IMR-90 (cell line): ENCODE measurements around the gene ARRB1. TPM values are rescaled to one million over a fixed set of nuclear protein-coding genes. Genes with fewer than 3 reads are reported as not detected.

Experiments
- ATAC-seq: fragments of 200-7000 bp; cut with Tn5 transposase; 2 replicates; pipeline ENCODE4 v1.9.1; 2020; ENCODE audit warnings: low read depth, mild to moderate bottlenecking, moderate library complexity
- BruUV-seq: library from RNA; stranded (reverse); fragments of 400-500 nt; replicated peaks from 2 replicates; lab custom pipeline; 2021; lab: Mats Ljungman, UMichigan
- CTCF ChIA-PET: fragments of 300-600 bp; formaldehyde crosslinking; extraction: SDS; loops from one replicate; lab custom pipeline; 2021; ENCODE audit warnings: antibody characterized with exemption; lab: Yijun Ruan, JAX
- POLR2A ChIA-PET: fragments of 300-600 bp; sonication (Branson Sonifier 250); formaldehyde crosslinking; loops from one replicate; lab custom pipeline; 2022; ENCODE audit warnings: antibody characterized with exemption; ENCODE audit not compliant: unreplicated experiment; lab: Charles Lee
- DNase-seq: peaks from one replicate; pipeline ENCODE4 v3.0.0; 2013
- H2AFZ ChIP-seq: replicated peaks from 2 replicates; pipeline ENCODE3; 2013; ENCODE audit warnings: low read length, mild to moderate bottlenecking; ENCODE audit not compliant: poor library complexity
- H2AK5ac ChIP-seq: 2 replicates; pipeline ENCODE4 v1.6.1; 2013; ENCODE audit warnings: low read depth, low read length, inconsistent platforms
- H2AK9ac ChIP-seq: replicated peaks from 2 replicates; pipeline ENCODE3; 2013; ENCODE audit warnings: mild to moderate bottlenecking, low read depth, low read length, moderate library complexity; ENCODE audit not compliant: poor library complexity
- H2BK120ac ChIP-seq: 2 replicates; pipeline ENCODE4 v1.6.1; 2013; ENCODE audit warnings: low read depth, low read length, inconsistent platforms
- H2BK15ac ChIP-seq: 3 replicates; pipeline ENCODE4 v1.6.1; 2013; ENCODE audit warnings: low read depth, low read length, inconsistent platforms
- H2BK20ac ChIP-seq: 2 replicates; pipeline ENCODE4 v1.6.1; 2013; ENCODE audit warnings: low read depth, mild to moderate bottlenecking, inconsistent platforms, low read length, moderate library complexity
- H2BK5ac ChIP-seq: 2 replicates; pipeline ENCODE4 v1.6.1; 2013; ENCODE audit warnings: mild to moderate bottlenecking, low read depth, low read length, inconsistent platforms; ENCODE audit not compliant: poor library complexity, severe bottlenecking
- H3K14ac ChIP-seq: replicated peaks from 2 replicates; pipeline ENCODE4 v1.6.1; 2013; ENCODE audit warnings: low read depth, low read length, inconsistent platforms
- H3K18ac ChIP-seq: 2 replicates; pipeline ENCODE4 v1.6.1; 2013; ENCODE audit warnings: low read depth, low read length, control low read depth
- H3K23ac ChIP-seq: 2 replicates; pipeline ENCODE4 v1.6.1; 2013; ENCODE audit warnings: low read depth, low read length, inconsistent platforms
- H3K27ac ChIP-seq: 2 replicates; pipeline ENCODE4 v1.5.1; 2013; ENCODE audit warnings: mild to moderate bottlenecking, control low read depth, low read length; ENCODE audit not compliant: insufficient read depth
- H3K27me3 ChIP-seq: 2 replicates; pipeline ENCODE4 v1.6.1; 2013; ENCODE audit warnings: low read length; ENCODE audit not compliant: control insufficient read depth, insufficient read depth
- H3K36me3 ChIP-seq: 2 replicates; pipeline ENCODE4 v1.6.1; 2013; ENCODE audit warnings: low read length, mixed read lengths; ENCODE audit not compliant: control insufficient read depth, insufficient read depth
- H3K4ac ChIP-seq: 2 replicates; pipeline ENCODE4 v1.6.1; 2013; ENCODE audit warnings: low read depth, low read length, inconsistent platforms
- H3K4me1 ChIP-seq: 2 replicates; pipeline ENCODE4 v1.6.1; 2013; ENCODE audit warnings: low read length, mixed read lengths; ENCODE audit not compliant: control insufficient read depth, insufficient read depth
- H3K4me2 ChIP-seq: 2 replicates; pipeline ENCODE4 v1.6.1; 2013; ENCODE audit warnings: low read depth, mild to moderate bottlenecking, control low read depth, low read length, moderate library complexity
- H3K4me3 ChIP-seq: 2 replicates; pipeline ENCODE4 v1.5.1; 2013; ENCODE audit warnings: low read depth, mild to moderate bottlenecking, control low read depth, low read length, moderate library complexity; ENCODE audit not compliant: insufficient read depth
- H3K56ac ChIP-seq: 2 replicates; pipeline ENCODE4 v1.6.1; 2013; ENCODE audit warnings: low read length, inconsistent platforms; ENCODE audit not compliant: insufficient read depth; ENCODE audit errors: extremely low read depth
- H3K79me1 ChIP-seq, 2 experiments: 2 replicates each; pipeline ENCODE4 v1.6.1; 2013; ENCODE audit warnings: low read length in 2 of 2, inconsistent platforms in 1 of 2, low read depth in 1 of 2
- H3K9ac ChIP-seq: 2 replicates; pipeline ENCODE4 v1.6.1; 2013; ENCODE audit warnings: low read depth, low read length, control low read depth
- H3K9me1 ChIP-seq: 2 replicates; pipeline ENCODE4 v1.6.1; 2013; ENCODE audit warnings: low read length, inconsistent platforms; ENCODE audit not compliant: insufficient read depth
- H3K9me3 ChIP-seq: 2 replicates; pipeline ENCODE4 v1.6.1; 2013; ENCODE audit warnings: low read length; ENCODE audit not compliant: control insufficient read depth, insufficient read depth
- H4K20me1 ChIP-seq: 2 replicates; pipeline ENCODE4 v1.6.1; 2013; ENCODE audit warnings: low read length, inconsistent platforms; ENCODE audit not compliant: insufficient read depth
- H4K5ac ChIP-seq: 2 replicates; pipeline ENCODE4 v1.6.1; 2013; ENCODE audit warnings: mild to moderate bottlenecking, low read depth, low read length, control low read depth
- H4K8ac ChIP-seq, 2 experiments: 2 replicates each; pipeline ENCODE4 v1.6.1; 2013; ENCODE audit warnings: low read depth in 2 of 2, low read length in 2 of 2, control low read depth in 1 of 2, inconsistent platforms in 1 of 2
- H4K91ac ChIP-seq: 2 replicates; pipeline ENCODE4 v1.6.1; 2013; ENCODE audit warnings: low read depth, low read length, inconsistent platforms; ENCODE audit not compliant: insufficient read depth
- BHLHE40 ChIP-seq: fragments of 150-350 bp; IDR thresholded peaks from 2 replicates; pipeline ENCODE4 v1.6.1; 2016; ENCODE audit warnings: mild to moderate bottlenecking, low read depth, low read length
- CEBPB ChIP-seq: IDR thresholded peaks from 2 replicates; pipeline ENCODE4 v1.6.1; 2012; ENCODE audit warnings: low read depth, low read length, improper control_type of control experiment
- CHD1 ChIP-seq: IDR thresholded peaks from 2 replicates; pipeline ENCODE4 v1.6.1; 2012; ENCODE audit warnings: low read depth, low read length, improper control_type of control experiment
- FOS ChIP-seq: fragments of 150-350 bp; IDR thresholded peaks from 2 replicates; pipeline ENCODE4 v1.6.1; 2016; ENCODE audit warnings: low read depth, low read length
- MAFK ChIP-seq: IDR thresholded peaks from 2 replicates; pipeline ENCODE4 v1.6.1; 2012; ENCODE audit warnings: low read depth, low read length, improper control_type of control experiment
- MAZ ChIP-seq: IDR thresholded peaks from 2 replicates; pipeline ENCODE4 v1.6.1; 2012; ENCODE audit warnings: low read depth, mild to moderate bottlenecking, low read length, improper control_type of control experiment, moderate library complexity, borderline replicate concordance
- MXI1 ChIP-seq: IDR thresholded peaks from 2 replicates; pipeline ENCODE4 v1.6.1; 2012; ENCODE audit warnings: low read depth, mild to moderate bottlenecking, low read length, moderate library complexity, borderline replicate concordance
- NFE2L2 ChIP-seq: fragments of 150-350 bp; IDR thresholded peaks from 2 replicates; pipeline ENCODE4 v1.6.1; 2016; ENCODE audit warnings: low read depth, mild to moderate bottlenecking, low read length
- POLR2A ChIP-seq: IDR thresholded peaks from 2 replicates; pipeline ENCODE4 v1.6.1; 2012; ENCODE audit warnings: mild to moderate bottlenecking, low read depth, low read length
- RAD21 ChIP-seq: IDR thresholded peaks from 2 replicates; pipeline ENCODE4 v1.6.1; 2012; ENCODE audit warnings: low read length, improper control_type of control experiment
- RCOR1 ChIP-seq: IDR thresholded peaks from 2 replicates; pipeline ENCODE4 v1.6.1; 2012; ENCODE audit warnings: mild to moderate bottlenecking, low read length, improper control_type of control experiment; ENCODE audit not compliant: insufficient replicate concordance
- RFX5 ChIP-seq: IDR thresholded peaks from 2 replicates; pipeline ENCODE4 v1.8.0; 2012; ENCODE audit warnings: low read depth, mild to moderate bottlenecking, low read length, moderate library complexity
- SMC3 ChIP-seq: fragments of 150-350 bp; IDR thresholded peaks from 2 replicates; pipeline ENCODE4 v1.6.1; 2016; ENCODE audit warnings: low read depth, mild to moderate bottlenecking, antibody characterized with exemption, low read length, moderate library complexity
- WGBS, 2 experiments: methylation state at CpG; one replicate each; pipeline versions ENCODE4 v1.1.5 to v1.1.7; 2013; ENCODE audit warnings: missing lambda C conversion rate in 2 of 2; ENCODE audit not compliant: insufficient read length in 1 of 2; ENCODE audit errors: extremely low coverage in 2 of 2; 5-methylcytosine and 5-hydroxymethylcytosine counted together
- dilution Hi-C: fragments of 300-500 bp; cut with HindIII; formaldehyde crosslinking; loops from one replicate; pipeline ENCODE4 v1.14.3; 2018; ENCODE audit warnings: low sequenced_read_pairs; ENCODE audit not compliant: unreplicated experiment
- in situ Hi-C: fragments of 300-500 bp; cut with MboI; formaldehyde crosslinking; loops from 3 replicates; pipeline ENCODE4 v1.14.3; 2019; ENCODE audit warnings: low sequenced_read_pairs, inconsistent platforms, mixed read lengths
- intact Hi-C: fragments of 100-400 bp; cut with micrococcal nuclease; formaldehyde crosslinking; loops from 2 replicates; pipeline ENCODE4 v1.10.0; 2022
- polyA plus RNA-seq, 3 experiments: library from polyadenylated mRNA; depleted of rRNA; stranded (reverse); fragments of >200 nt; gene quantifications; 2 replicates each; pipeline ENCODE4 v1.2.3, GENCODE V29; 2012; ENCODE audit warnings: low replicate concordance in 1 of 3
- total RNA-seq: library from RNA; depleted of rRNA; stranded (reverse); fragments of >200 nt; gene quantifications from 2 replicates; pipeline ENCODE4 v1.2.3, GENCODE V29; 2012
- TF ChIP-seq, protein P1 (sequence below): conservative IDR thresholded peaks from 2 replicates; pipeline ENCODE4 v1.5.1; 2012; ENCODE audit warnings: mild to moderate bottlenecking, low read depth, low read length, improper control_type of control experiment
- TF ChIP-seq, protein P2 (sequence below): fragments of 150-350 bp; IDR thresholded peaks from 2 replicates; pipeline ENCODE4 v1.6.1; 2017; ENCODE audit warnings: mild to moderate bottlenecking, antibody characterized with exemption, low read length, low read depth

Gene ARRB1
- total and polyA plus RNA-seq, 2 of the 4 experiments (the other 2 are of a cell fraction) = 11.0 to 17.4 TPM

DNA sequence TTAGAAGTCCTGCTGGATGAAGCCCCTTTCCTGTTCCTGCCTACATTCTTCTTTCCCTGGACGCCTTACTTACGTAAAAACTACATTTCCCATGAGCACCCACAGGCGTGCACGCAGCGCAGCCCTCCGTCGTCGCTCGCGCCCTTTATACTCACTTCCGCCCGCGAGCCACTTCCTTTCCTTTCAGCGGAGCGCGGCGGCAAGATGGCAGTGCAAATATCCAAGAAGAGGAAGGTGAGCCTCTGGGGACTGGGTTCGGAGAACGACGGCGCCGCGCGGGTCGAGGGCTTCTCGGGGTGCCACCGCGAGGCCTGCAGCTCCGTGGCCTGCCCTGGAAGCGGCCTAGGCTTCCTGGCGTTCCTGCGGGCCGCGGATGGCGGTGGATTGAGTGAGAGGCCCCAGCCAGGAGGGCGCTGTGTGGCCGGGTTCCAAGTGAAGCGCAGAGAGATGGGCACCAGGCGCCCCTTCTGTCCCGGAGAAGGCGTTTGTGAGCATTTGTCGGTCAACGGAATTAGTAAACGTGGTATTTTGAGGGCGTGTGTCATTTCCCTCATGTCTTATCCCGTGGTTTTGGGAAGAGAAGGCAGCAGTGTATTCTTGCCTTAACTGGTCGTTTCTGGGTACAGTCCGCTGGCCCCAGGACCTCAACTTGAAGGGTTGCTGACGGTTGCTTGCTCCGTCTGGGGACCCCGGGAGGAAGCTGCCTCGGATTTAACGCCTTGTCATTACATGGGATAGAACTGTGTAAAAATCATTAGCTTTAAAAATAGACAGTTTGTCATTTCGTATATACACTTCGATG, 48.1 kb upstream of the ARRB1 start, which contains the start of gene RPS3:
Gene RPS3, plus strand, starts transcription at position 175 of the 802 bp plus-strand sequence. Its CDS starts 30 bp downstream, at position 205.
- in situ Hi-C loops (no loop called here), dilution Hi-C loops (no loop called here), intact Hi-C loops (no loop called here)
- H2BK5ac ChIP-seq = peak within 1 kb of the TSS; percentile 91
- H3K27me3 ChIP-seq = peaks cover 3% of the 10 kb centered on the region; the same call in 1 of the 2 replicates
- H3K4me1 ChIP-seq = peaks cover 5% of the 10 kb centered on the region
- peak within 1 kb of the TSS; percentile 84 for H3K23ac ChIP-seq
- peak within 1 kb of the TSS; percentile 88 for H2AFZ ChIP-seq
- BruUV-seq = no TSS peak
- DNase-seq = peak; percentile 91
- H3K14ac ChIP-seq = peak within 1 kb of the TSS; percentile 84
- H3K9ac ChIP-seq = peak within 1 kb of the TSS; percentile 95
- no peak within 1 kb of the TSS for H2BK15ac ChIP-seq
- peak within 1 kb of the TSS; percentile 57 to 85 for H4K8ac ChIP-seq
- no peaks in the 10 kb centered on the region for H3K9me3 ChIP-seq
- peaks cover 6% of the 10 kb centered on the region; the same call in 1 of the 2 replicates for H3K9me1 ChIP-seq
- CTCF ChIA-PET = interaction anchor here (1.3 kb wide), 1 partner anchor 45 kb away, joined by 3 read pairs; no protein-coding TSS in a partner anchor
- H4K5ac ChIP-seq = peak within 1 kb of the TSS; percentile 53
- H3K18ac ChIP-seq = no peak within 1 kb of the TSS; the same call in none of the 2 replicates
- H3K36me3 ChIP-seq = peaks cover 38% of the 10 kb centered on the region
- H4K20me1 ChIP-seq = peaks cover 52% of the 10 kb centered on the region
- H2BK20ac ChIP-seq = no peak within 1 kb of the TSS
- 0% methylated on average over 12 of the region's 55 CpGs; no CpG with 5 or more reads in 1 of the 2 experiments for WGBS, 2 experiments
- peak within 1 kb of the TSS; percentile 83 for H2AK5ac ChIP-seq
- peak within 1 kb of the TSS; percentile 73 for H3K4ac ChIP-seq
- peak within 1 kb of the TSS; percentile 79 for H4K91ac ChIP-seq
- POLR2A ChIA-PET = interaction anchor here (0.6 kb wide), 1 partner anchor 122 kb away, joined by 3 read pairs; no protein-coding TSS in a partner anchor
- no peak within 1 kb of the TSS for H2BK120ac ChIP-seq
- TF ChIP-seq BHLHE40 = peak; percentile 50; the same call in 1 of the 2 replicates
- TF ChIP-seq NFE2L2 = no peak
- TF ChIP-seq, protein P1, sequence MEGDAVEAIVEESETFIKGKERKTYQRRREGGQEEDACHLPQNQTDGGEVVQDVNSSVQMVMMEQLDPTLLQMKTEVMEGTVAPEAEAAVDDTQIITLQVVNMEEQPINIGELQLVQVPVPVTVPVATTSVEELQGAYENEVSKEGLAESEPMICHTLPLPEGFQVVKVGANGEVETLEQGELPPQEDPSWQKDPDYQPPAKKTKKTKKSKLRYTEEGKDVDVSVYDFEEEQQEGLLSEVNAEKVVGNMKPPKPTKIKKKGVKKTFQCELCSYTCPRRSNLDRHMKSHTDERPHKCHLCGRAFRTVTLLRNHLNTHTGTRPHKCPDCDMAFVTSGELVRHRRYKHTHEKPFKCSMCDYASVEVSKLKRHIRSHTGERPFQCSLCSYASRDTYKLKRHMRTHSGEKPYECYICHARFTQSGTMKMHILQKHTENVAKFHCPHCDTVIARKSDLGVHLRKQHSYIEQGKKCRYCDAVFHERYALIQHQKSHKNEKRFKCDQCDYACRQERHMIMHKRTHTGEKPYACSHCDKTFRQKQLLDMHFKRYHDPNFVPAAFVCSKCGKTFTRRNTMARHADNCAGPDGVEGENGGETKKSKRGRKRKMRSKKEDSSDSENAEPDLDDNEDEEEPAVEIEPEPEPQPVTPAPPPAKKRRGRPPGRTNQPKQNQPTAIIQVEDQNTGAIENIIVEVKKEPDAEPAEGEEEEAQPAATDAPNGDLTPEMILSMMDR = 0 out of 2 replicates have a peak, but pooled peaks have one; percentile 2
- TF ChIP-seq RFX5 = no peak
- TF ChIP-seq CHD1 = peak; percentile 80; the same call in 1 of the 2 replicates
- TF ChIP-seq POLR2A = peak; percentile 99
- TF ChIP-seq RAD21 = no peak
- peak; percentile 58; the same call in 1 of the 2 replicates for TF ChIP-seq MAZ
- TF ChIP-seq RCOR1 = no peak
- no peak for TF ChIP-seq SMC3
- TF ChIP-seq, protein P2, sequence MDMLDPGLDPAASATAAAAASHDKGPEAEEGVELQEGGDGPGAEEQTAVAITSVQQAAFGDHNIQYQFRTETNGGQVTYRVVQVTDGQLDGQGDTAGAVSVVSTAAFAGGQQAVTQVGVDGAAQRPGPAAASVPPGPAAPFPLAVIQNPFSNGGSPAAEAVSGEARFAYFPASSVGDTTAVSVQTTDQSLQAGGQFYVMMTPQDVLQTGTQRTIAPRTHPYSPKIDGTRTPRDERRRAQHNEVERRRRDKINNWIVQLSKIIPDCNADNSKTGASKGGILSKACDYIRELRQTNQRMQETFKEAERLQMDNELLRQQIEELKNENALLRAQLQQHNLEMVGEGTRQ = peak; percentile 20; the same call in 1 of the 2 replicates
- TF ChIP-seq CEBPB = no peak
- peak; percentile 85 for TF ChIP-seq MXI1
- TF ChIP-seq FOS = 0 out of 2 replicates have a peak, but pooled peaks have one; percentile 5
- no peak for TF ChIP-seq MAFK
- peak within 1 kb of the TSS; percentile 86 for H3K27ac ChIP-seq
- H3K56ac ChIP-seq = peak within 1 kb of the TSS; percentile 87
- peak within 1 kb of the TSS; percentile 95 for H2AK9ac ChIP-seq
- H3K4me3 ChIP-seq = peak within 1 kb of the TSS; percentile 88
- peaks cover 14 to 38% of the 10 kb centered on the region in 2 experiments for H3K79me1 ChIP-seq
- H3K4me2 ChIP-seq = peak within 1 kb of the TSS; percentile 96
- ATAC-seq = peak; percentile 91
